GM23248 (cell line): ENCODE data around the gene FCGR2B. TPM values are rescaled to one million over a fixed set of nuclear protein-coding genes. Genes with fewer than 3 reads are reported as not detected.

ENCODE experiments used
- DNase-seq: peaks from one replicate; pipeline ENCODE4 v3.0.0-alpha.2; 2015
- H2AFZ ChIP-seq: fragments of 200-600 bp; sonication (generic); 2 replicates; pipeline ENCODE4 v1.6.1; 2016; ENCODE audit warnings: antibody characterized with exemption
- H3F3A ChIP-seq: fragments of 200-600 bp; sonication (generic); 2 replicates; pipeline ENCODE4 v1.6.1; 2016; ENCODE audit warnings: mild to moderate bottlenecking, antibody characterized with exemption, mixed run types; ENCODE audit not compliant: insufficient read depth
- H3K27ac ChIP-seq: fragments of 200-600 bp; sonication (generic); 2 replicates; pipeline ENCODE4 v1.5.1; 2016; ENCODE audit warnings: mild to moderate bottlenecking
- H3K27me3 ChIP-seq: fragments of 200-600 bp; sonication (generic); replicated peaks from 2 replicates; pipeline ENCODE4 v1.6.1; 2016; ENCODE audit warnings: mild to moderate bottlenecking; ENCODE audit not compliant: insufficient read depth
- H3K36me3 ChIP-seq: fragments of 200-600 bp; sonication (generic); 2 replicates; pipeline ENCODE4 v1.6.1; 2016; ENCODE audit warnings: low read depth, mild to moderate bottlenecking
- H3K4me1 ChIP-seq: fragments of 200-600 bp; sonication (generic); 2 replicates; pipeline ENCODE4 v1.6.1; 2016; ENCODE audit warnings: mild to moderate bottlenecking; ENCODE audit not compliant: insufficient read depth
- H3K4me2 ChIP-seq: fragments of 200-600 bp; sonication (generic); one replicate; pipeline ENCODE4 v1.6.1; 2016; ENCODE audit warnings: mild to moderate bottlenecking; ENCODE audit not compliant: unreplicated experiment
- H3K4me3 ChIP-seq: fragments of 200-600 bp; sonication (generic); 2 replicates; pipeline ENCODE4 v1.5.1; 2016; ENCODE audit warnings: mild to moderate bottlenecking
- H3K79me2 ChIP-seq: fragments of 200-600 bp; sonication (generic); 2 replicates; pipeline ENCODE4 v1.6.1; 2016; ENCODE audit warnings: mild to moderate bottlenecking; ENCODE audit not compliant: insufficient read depth
- H3K9ac ChIP-seq: fragments of 200-600 bp; sonication (generic); 2 replicates; pipeline ENCODE4 v1.6.1; 2016; ENCODE audit warnings: mild to moderate bottlenecking
- H3K9me2 ChIP-seq: fragments of 200-600 bp; sonication (generic); 2 replicates; pipeline ENCODE4 v1.6.1; 2016; ENCODE audit warnings: mixed run types, mild to moderate bottlenecking, moderate library complexity; ENCODE audit not compliant: insufficient read depth
- H3K9me3 ChIP-seq: fragments of 200-600 bp; sonication (generic); one replicate; pipeline ENCODE4 v1.6.1; 2017; ENCODE audit warnings: low read depth
- H4K20me1 ChIP-seq: fragments of 200-600 bp; sonication (generic); 2 replicates; pipeline ENCODE4 v1.6.0; 2016; ENCODE audit not compliant: insufficient read depth
- EZH2 ChIP-seq: fragments of 200-600 bp; sonication (generic); IDR thresholded peaks from 2 replicates; pipeline ENCODE4 v1.6.1; 2018; ENCODE audit warnings: antibody characterized with exemption, mild to moderate bottlenecking; ENCODE audit not compliant: insufficient read depth, poor library complexity, severe bottlenecking
- EZH2phosphoT487 ChIP-seq: fragments of 200-600 bp; sonication (generic); IDR thresholded peaks from 2 replicates; pipeline ENCODE4 v1.6.1; 2018; ENCODE audit warnings: antibody characterized with exemption, moderate library complexity, mild to moderate bottlenecking, low read depth; ENCODE audit not compliant: insufficient read depth
- WGBS, 2 experiments: methylation state at CpG; one replicate each; pipeline ENCODE4 v1.1.6; 2015 to 2017; ENCODE audit warnings: low lambda C conversion rate in 2 of 2, low coverage in 1 of 2; ENCODE audit errors: missing lambda C conversion rate in 2 of 2; 5-methylcytosine and 5-hydroxymethylcytosine counted together
- in situ Hi-C: fragments of 300-500 bp; cut with MboI; formaldehyde crosslinking; loops from 2 replicates; pipeline ENCODE4 v1.15.0; 2020
- polyA plus RNA-seq: library from polyadenylated mRNA; unstranded; fragments of >200 nt; fragmentation: Nextera tagmentation; extraction: Ambion mirVana; gene quantifications from 2 replicates; pipeline ENCODE4 v1.2.1, GENCODE V29; 2016
- total RNA-seq: library from RNA; depleted of rRNA; stranded (reverse); fragments of >200 nt; shearing (Covaris generic); gene quantifications from 2 replicates; pipeline ENCODE4 v1.2.3, GENCODE V29; 2014

Gene FCGR2B
- total and polyA plus RNA-seq, 2 experiments from 2014 or later: not detected

DNA sequence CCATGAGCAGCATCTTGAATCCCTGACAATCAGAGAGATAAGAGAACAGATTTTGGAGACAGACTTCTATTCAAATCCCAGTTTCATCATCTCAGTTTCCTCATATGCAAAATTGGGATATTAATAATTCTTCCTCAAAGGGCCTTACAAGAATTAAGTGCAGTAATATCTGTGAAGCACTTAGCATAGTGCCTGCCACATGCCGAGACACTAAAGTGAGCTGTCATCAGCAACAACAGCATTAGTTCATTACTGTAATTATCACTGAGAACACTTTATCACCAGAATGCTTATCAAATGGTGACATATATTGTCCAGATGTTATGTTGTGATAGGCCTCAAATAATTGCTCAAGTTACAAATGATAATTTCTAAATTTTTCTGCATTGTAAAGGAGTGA, 57.5 kb downstream of the FCGR2B start:
- H3K36me3 ChIP-seq: no peaks in the 10 kb centered on the region
- in situ Hi-C loops: no loop called here
- TF ChIP-seq EZH2 (no peak), EZH2phosphoT487 (no peak)
- no peak overlapping the region for H3K9ac ChIP-seq
- no peak overlapping the region for H3K4me2 ChIP-seq
- H3K79me2 ChIP-seq: no peaks in the 10 kb centered on the region
- peak overlapping the region; percentile 90 for H3K27ac ChIP-seq
- peaks cover 36% of the 10 kb centered on the region for H3F3A ChIP-seq
- H3K4me1 ChIP-seq: peaks cover 26% of the 10 kb centered on the region
- H3K9me2 ChIP-seq: no peaks in the 10 kb centered on the region
- no peak for DNase-seq
- no peaks in the 10 kb centered on the region for H3K27me3 ChIP-seq
- H3K4me3 ChIP-seq: no peak overlapping the region
- no peaks in the 10 kb centered on the region for H3K9me3 ChIP-seq
- 97 to 100% methylated on average over 1 of the region's 1 CpG for WGBS, 2 experiments
- no peaks in the 10 kb centered on the region for H4K20me1 ChIP-seq
- no peak overlapping the region for H2AFZ ChIP-seq

DNA sequence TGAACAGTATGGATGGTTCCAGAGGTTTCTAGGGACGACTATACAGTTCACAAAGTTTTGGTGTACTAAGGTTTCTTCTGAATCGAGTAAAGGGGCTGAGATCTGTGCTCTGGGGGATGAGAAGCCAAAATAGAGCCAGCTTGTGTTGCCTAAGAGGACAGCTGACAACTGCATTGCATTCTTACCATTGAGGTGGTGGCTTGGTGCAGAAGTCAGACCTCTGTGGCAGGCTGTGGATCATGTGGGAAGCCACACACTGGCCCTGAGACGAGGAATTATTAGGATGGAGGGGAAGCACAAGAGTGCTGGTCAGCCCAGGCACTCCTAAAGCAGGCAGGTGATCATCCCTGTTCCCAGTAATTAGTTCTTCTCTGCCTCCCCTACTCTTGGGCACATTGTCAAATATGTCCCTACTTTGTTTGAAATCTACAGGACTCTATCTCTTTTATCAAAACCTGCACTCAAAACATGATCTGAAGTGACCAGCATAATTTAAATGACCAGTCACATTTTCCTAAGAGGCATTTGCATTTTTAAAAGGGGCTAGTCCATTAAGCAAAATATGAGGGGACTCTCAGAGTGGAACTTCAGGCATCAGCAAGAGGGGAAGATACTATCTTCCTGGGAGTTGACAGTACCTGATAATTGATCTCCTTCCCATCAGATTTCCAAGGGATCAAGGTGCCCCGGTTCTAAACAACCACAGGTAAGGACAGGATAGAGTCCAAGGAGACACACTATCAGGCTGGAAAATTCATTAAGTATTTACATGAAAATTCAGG, 58.2 kb downstream of the FCGR2B start, which contains the start of gene FCRLB:
TSS of gene FCRLB (plus strand) at position 589 of the 782 bp plus-strand sequence. CDS start 1,129 bp downstream, outside the sequence.
- Histone ChIP-seq H3K79me2 (no peaks in the 10 kb centered on the region), H3K36me3 (no peaks in the 10 kb centered on the region), H3K4me2 (peak within 1 kb of the TSS; percentile 78), H3K4me3 (0 out of 2 replicates have a peak within 1 kb of the TSS, but pooled peaks have one; percentile 10), H2AFZ (no peak within 1 kb of the TSS), H4K20me1 (no peaks in the 10 kb centered on the region), H3K9ac (peak within 1 kb of the TSS; percentile 54), H3K9me2 (no peaks in the 10 kb centered on the region), H3F3A (peaks cover 36% of the 10 kb centered on the region), H3K9me3 (no peaks in the 10 kb centered on the region), H3K27ac (peak within 1 kb of the TSS; percentile 90), H3K4me1 (peaks cover 31% of the 10 kb centered on the region), H3K27me3 (no peaks in the 10 kb centered on the region)
- no peak for DNase-seq
- no peak for TF ChIP-seq EZH2
- no peak for TF ChIP-seq EZH2phosphoT487
- WGBS, 2 experiments: 38 to 40% methylated on average over 3 to 4 of the region's 4 CpGs
- in situ Hi-C loops: no loop called here

DNA sequence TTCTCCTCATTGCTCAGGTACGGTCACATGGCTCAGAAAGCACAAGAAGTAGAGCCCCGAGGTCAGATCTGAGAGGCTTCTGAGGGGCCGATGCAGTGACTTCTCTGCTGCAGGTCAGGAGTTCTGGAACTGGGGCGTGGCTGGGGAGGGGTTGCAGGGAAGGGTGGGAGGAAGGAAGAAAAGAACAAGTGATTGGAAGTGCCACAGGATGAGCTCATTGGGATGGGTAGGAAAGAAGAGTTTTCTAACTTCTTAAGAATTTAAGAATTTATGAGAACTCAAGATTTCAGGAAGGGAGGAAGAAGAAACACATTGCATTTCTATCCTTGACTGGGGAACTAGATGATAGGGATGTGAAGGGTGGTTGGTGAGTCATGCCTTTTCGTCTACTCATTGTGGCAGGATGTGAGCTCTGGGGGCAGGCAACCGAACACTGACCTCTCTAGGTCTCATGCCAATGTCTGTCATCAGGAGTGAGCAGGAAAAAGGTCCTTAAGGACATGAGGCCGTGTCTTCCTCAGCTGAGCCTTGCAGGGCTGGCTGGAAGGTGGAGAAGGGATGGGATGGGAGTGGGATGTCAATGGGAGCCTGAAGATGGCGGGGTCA, 58.9 kb downstream of the FCGR2B start:
- Histone ChIP-seq H2AFZ (no peak overlapping the region), H3K27ac (peak overlapping the region; percentile 90), H3K9me2 (no peaks in the 10 kb centered on the region), H3K4me1 (peaks cover 31% of the 10 kb centered on the region), H3K79me2 (no peaks in the 10 kb centered on the region), H3K27me3 (no peaks in the 10 kb centered on the region), H3K4me3 (0 out of 2 replicates have a peak overlapping the region, but pooled peaks have one; percentile 10), H3F3A (peaks cover 36% of the 10 kb centered on the region), H3K4me2 (peak overlapping the region; percentile 78), H3K9me3 (no peaks in the 10 kb centered on the region), H3K36me3 (no peaks in the 10 kb centered on the region), H3K9ac (peak overlapping the region; percentile 54), H4K20me1 (no peaks in the 10 kb centered on the region)
- peak; percentile 97 for DNase-seq
- in situ Hi-C loops: no loop called here
- 25 to 26% methylated on average over 8 of the region's 8 CpGs for WGBS, 2 experiments
- TF ChIP-seq EZH2phosphoT487 (no peak), EZH2 (no peak)

DNA sequence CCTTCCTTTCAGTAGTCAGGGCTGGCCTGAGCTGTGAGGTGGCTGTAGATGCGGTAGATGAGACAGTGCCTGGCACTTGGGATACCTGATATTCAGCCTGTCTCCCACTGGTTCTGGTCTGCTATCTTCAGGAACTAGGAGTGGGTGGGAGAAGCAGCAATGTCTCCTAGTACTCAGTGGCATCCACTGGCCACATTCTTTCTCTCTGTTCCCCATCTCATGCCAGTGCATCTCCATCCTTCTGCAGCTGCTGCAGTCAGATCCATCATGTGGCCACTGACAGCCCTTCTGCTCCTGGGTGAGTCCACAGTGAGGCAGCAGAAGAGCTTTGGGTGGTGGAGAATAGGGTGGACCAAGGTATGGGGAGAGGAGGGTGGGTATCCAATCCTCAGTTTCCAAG, 59.5 kb downstream of the FCGR2B start:
- no peak for TF ChIP-seq EZH2
- TF ChIP-seq EZH2phosphoT487: no peak
- no peaks in the 10 kb centered on the region for H3K79me2 ChIP-seq
- WGBS, 2 experiments: 91 to 100% methylated on average over 1 of the region's 1 CpG
- H3K9me3 ChIP-seq: no peaks in the 10 kb centered on the region
- H3K4me3 ChIP-seq: no peak overlapping the region
- H3K9ac ChIP-seq: no peak overlapping the region
- H3F3A ChIP-seq: peaks cover 36% of the 10 kb centered on the region
- no peak for DNase-seq
- H3K27me3 ChIP-seq: no peaks in the 10 kb centered on the region
- no peaks in the 10 kb centered on the region for H3K9me2 ChIP-seq
- H3K4me2 ChIP-seq: peak overlapping the region; percentile 63
- no peaks in the 10 kb centered on the region for H4K20me1 ChIP-seq
- in situ Hi-C loops: no loop called here
- peak overlapping the region; percentile 90 for H3K27ac ChIP-seq
- no peak overlapping the region for H2AFZ ChIP-seq
- H3K36me3 ChIP-seq: no peaks in the 10 kb centered on the region
- H3K4me1 ChIP-seq: peaks cover 31% of the 10 kb centered on the region
